Renal pelvis (tissue), 4 donors: ENCODE data around the gene FRK. TPM values are rescaled to one million over a fixed set of nuclear protein-coding genes. Genes with fewer than 3 reads are reported as not detected.
"Not testable (repeated sequence)": the region's sequence is repeated elsewhere in the genome, so short reads cannot be mapped to it uniquely, and the experiment has no call there.

Experiments
- DNase-seq: peaks from one replicate; pipeline ENCODE4 v3.0.0-alpha.2; 2013
- polyA plus RNA-seq, 3 donors: library from polyadenylated mRNA; unstranded; fragments of 120-200 nt; gene quantifications; one replicate each; pipeline ENCODE4 v1.2.1, GENCODE V29; 2013; ENCODE audit not compliant: insufficient read length in 3 of 3

FRK gene
- polyA plus RNA-seq, 3 donors = 3.5 to 5.9 (median 4.7) TPM

DNA sequence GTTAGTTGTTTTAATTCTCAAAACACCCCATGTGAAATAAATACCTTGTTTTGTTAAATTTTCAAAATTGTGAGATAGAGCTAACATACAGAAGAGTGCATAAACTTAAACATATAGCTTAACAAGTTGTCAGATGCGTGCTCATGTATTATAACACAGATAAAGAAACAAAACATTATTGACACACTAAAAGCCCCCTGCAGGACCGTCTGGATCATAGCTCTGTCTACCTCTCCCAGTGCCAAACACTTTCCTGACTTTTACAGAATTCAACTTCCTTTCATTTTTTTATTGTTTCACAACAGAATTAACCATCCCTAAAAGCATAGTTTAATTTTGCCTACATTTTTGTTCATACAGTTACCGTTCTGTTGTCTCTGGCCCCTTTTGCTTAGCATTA lies 17.8 kb upstream of the FRK start:
- no peak for DNase-seq

DNA sequence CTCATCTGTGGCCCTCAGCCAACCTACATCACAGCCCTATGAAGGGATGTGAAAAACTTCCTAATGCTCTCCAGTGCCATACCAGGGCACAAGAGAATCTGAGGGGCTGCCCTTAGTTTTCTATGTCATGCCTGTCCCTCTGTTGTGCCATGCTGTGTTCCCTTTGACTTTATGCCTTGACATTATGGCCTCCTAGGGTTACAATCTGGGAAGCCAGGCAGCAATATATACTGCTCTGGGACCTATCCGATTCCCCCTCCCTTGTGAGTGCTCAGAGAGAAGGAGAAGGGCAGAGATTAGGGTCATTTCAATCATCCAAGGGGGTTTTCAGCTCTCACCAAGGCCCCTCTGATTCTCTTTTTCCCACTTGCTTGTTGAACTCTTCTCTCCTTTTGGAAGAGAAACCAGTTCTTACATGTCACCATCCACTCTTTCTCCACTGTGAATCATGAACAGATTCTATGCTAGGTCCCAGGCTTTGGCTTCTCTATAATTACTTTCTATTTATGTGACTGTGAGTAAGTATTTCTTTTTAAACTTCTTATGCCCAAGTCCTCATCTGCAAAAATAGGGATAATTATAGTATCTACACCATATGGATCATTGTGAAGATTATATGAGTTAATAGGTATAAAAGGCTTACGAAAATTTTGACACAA lies 14.2 kb upstream of the FRK start:
- DNase-seq = no peak

DNA sequence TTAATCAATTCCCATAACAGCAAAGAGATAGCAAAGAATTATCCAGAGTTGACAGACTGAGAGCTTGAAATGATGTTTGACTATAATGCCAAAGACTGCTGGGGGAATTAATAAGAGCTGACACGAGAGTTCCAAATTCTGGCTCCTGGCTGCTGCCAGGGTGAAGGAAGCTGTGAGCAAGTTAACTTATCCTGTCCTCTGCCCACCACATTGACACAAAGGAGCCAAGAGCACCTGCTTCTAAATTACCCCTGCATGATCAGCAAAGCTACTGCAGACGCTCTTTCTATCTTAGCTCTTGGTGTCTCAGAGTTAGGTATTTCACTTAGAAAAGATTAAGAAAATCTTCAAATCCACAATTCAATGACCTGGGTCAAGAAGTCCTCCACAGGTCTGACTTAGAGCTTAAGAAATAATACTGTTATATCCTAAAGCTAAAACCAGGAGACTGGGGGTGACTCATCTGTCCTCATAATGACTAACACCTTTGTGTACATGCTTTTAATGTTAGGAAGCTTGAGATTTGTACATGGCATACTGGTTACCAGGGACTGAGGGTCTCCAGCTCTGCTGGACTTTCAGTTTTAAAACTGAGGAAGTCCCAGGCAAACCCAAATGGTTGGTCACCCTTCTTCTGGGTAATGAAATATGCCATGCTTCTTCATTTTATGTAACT lies 13.2 kb upstream of the FRK start:
- DNase-seq = no peak

DNA sequence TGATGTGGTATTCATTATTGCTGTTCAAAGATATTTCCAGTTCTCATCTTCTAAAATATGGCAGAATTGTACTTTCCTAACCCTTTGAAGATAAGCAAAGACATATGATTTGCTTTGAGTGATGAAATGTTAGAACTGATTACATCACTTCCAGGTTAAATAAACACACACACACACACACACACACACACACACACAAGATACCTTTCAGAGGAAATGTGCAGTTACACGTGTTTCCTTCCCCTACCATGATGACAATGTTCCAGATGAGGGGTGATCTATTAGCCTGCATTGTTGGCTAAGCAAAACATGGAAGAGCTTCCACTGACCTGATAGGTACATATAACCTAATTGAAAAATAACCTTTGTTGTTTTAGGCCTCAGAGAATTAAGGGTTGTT lies 11.7 kb upstream of the FRK start:
- DNase-seq = no peak

DNA sequence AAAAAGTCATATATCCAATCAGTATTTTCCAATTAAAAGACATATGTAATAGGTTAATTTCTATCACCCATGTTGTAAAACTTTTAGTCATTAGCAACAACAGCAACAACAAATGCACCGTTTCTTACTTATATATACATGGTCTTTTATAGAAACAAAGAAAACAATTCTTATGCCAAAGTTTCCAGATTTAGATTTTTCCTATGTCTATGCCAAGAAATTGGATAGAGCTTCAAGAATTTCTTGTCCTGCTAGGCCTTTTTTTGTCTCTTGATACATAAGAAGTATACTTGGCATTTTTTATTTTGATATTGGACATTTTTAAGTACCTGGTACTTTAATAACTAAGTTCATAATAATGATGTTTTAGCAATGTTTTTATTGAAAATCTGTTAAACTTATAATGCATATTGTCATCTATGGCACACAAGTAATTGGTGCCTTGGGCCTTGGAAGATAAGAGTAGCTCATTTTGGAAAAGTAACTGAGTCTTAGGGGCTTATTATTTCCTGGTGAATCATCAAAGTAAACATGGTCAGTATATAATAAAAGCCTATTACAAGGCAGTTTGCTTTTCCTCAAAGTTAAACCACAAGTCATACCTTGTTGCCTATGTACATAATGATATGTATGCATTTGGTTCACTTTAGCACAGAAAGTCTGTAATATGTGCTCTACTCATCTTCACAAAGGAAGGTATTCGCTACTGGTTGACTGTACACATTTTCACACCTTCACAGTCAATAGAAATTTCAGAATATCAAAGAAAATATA lies 10.1 kb upstream of the FRK start:
- DNase-seq = no peak

DNA sequence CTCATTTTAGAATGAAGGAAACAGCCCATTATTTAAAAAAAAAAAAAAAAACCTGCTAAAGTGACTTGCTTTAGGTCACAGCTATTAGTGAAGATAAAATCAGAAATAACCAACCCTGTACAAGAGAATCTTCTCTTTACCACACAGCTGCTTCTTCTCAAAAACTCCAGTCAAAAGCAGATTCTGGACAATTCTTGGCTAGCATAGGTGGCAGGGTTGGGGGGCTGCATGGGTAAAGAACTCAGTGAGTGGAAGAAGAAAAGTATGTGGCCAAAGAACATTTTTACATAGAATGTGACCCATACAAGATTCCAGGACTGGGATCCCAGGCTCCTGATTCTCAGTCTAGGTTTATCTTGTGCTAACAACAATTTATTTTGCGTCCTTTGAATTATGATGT lies 9.4 kb upstream of the FRK start:
- DNase-seq = no peak

DNA sequence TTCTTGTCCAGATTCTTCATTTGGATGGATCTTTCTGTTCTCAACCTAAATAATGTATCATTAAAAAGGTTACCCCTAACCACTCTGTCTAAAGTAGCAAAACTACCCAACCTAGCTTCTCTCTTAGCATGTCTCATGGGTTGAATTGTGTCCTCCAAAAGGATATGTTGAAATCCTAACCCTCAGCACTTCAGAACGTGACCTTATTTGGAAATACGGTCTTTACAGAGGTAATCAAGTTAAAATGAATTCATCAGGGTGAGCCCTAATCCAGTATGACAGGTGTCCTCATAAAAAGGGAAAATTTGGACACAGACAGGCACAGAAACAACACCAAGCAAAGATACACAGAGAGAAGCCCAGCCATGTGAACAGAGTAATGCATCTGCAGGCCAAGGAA lies 6.1 kb upstream of the FRK start:
- no peak for DNase-seq

DNA sequence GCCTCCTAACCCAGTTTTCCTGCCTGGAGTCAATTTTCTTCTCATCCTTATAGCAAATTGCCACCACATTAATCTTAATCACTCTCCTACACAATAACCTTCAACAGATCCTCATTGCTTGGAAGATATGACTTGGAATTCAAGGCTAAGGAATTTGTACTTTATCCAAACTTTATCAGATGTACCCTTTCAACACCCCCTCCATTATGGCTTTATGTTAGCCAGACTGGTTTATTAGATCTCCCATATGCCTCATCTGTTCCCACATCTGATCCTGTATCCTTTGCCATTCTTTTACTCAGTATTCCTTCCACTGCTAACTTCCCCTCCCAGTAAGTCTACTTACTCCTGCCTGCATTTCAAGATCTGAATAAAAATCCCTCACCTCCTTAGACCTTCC lies 4.0 kb upstream of the FRK start:
- no peak for DNase-seq

DNA sequence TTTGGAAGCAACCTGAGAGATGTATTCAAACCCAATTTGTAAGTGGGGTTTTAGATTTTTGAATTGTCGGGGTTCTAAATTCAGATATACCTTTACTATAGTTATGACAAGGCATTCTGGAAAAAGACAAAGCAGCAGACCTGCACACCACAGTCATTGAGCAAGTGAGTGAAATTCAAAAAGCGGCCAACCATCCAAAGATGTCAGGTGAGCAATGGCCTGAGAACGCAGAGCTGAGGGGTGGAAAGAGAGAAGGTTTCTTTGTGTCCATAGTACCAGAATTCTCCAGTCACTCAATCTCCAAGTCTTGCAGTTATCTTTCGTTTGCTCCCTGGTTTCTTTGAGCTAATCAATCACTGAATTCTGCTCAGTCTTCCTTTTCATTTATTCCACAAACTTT lies 1.8 kb upstream of the FRK start:
- no peak for DNase-seq

DNA sequence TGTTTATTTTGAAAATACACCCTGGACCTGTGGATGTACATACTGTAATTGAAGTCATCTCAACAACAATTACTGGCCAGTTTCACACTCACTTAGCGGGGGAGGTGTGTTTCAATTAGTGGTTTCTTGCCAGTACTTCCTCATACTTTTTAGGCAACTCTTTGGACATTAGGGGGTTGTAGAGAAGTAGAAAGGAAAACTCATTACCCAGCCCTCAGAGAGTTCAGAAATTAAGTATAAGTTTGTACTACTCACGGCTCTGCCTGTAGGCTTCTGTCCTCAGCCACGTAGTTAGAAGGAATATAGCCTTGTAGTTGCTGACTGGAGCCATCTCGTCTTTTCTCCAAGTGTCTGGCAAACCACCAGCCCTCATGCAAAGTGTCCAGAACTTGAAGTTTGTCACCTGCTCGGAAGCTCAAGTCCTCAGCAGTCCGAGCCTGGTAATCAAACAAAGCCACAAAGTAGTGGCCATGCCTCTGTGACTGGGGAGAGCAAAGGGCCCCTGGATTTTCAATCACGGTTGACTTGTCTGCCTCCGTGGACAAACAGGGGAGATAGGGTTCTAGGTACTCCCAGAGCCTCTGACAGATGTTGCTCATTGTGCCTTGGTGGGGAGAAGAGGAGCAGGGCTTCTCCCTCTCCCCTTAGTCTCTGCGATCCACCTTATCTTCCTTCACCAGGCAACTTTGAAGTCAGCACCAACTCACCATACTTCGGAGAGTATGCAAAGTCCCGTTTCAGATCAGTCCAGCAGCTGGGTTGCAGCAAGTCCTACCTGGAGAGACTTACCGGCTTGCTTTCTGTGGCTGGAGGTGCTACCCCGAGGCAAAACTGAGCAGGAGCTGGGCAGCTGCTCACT lies 749 bp downstream of the FRK start:
- DNase-seq = peak; percentile 36

DNA sequence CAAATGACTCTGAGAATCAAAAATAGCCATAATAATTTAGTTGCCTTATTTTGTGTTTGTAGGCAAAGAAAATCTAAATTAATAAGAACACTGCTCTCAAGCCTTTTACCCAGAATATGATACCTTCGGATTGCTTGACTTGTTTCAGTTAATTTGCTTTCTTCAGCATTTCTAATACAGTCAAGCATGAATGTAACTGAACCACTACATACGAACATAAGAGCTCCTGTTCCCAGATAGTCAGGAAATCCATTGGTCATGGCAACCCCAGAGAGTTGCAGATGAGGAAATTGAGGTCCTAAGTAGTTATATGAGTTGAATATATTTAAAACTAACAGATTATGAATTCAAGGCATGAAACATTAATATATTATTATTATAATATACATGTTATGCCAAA lies 2.9 kb downstream of the FRK start:
- no peak for DNase-seq

DNA sequence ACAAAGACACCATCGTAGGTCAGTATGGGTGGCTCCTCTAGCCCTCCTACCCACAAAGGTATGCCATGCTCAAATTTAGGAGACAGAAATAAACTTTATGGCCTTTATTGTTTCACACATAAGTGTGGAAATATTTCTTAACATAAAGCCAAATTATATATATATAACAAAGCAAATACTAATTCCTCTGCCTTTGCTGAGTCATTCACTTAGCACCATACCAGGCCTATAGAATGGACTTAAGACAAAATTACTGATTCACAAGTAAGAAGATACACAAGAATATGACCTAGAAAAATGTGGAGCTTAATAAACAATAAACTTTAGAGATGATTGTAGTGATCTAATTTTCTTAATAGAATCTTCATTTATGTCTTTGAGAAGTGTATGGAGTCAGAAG lies 5.2 kb downstream of the FRK start:
- DNase-seq = no peak

DNA sequence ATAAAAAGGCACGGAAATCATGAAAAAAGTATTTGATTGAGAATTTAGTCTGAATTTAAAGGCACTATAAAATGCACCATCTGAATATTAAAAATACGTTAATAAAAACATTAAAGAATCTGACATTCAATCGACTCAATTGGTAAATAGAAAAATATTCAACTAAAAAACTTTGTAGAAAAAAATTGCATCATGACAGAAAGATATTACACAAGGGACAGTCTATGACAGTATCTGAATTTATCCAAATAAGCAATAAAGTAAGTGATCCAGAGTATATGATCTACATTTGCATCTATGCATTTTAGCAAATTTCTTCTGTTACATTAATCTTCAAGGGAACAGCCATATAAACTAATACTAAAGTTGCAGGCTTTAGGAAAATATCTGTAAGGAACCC lies 9.4 kb downstream of the FRK start:
- DNase-seq = no peak

DNA sequence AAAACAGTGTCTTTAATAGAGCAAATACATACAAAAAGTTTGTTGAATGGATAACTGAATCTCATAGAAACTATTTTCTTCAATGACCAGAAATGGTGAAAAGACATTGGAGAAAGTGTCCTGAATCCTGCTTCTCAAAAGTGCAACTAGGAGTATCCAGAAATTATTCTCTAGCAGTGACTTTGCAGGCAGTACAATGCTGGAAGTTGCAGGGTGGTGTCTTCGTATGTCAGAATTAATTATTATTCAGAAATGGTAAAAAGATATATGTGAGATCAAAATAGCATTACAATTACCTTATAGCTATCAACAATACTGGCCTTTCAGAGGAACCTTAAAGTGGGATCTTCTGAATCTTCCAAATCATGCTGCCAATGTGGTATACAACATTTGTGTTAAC lies 10.0 kb downstream of the FRK start:
- DNase-seq = no peak

DNA sequence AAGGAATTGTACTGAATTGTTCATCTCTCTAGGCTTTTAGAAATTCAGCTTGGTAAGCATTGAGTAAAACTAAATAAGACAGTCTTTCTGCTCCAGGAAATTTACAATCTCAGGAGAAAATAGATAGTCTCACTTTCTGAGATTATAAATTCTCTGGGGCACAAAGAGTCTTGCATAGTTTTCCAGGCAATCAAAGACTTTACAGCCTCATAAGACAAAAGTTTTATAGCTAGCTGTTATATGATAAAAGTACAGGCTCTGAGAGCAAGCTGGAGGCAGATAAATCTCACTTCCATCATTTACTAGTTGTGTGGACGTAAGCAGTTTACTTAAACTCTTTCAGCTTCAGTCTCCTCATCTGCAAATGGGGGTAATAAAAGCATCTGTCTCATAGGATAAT lies 11.4 kb downstream of the FRK start:
- DNase-seq = no peak

DNA sequence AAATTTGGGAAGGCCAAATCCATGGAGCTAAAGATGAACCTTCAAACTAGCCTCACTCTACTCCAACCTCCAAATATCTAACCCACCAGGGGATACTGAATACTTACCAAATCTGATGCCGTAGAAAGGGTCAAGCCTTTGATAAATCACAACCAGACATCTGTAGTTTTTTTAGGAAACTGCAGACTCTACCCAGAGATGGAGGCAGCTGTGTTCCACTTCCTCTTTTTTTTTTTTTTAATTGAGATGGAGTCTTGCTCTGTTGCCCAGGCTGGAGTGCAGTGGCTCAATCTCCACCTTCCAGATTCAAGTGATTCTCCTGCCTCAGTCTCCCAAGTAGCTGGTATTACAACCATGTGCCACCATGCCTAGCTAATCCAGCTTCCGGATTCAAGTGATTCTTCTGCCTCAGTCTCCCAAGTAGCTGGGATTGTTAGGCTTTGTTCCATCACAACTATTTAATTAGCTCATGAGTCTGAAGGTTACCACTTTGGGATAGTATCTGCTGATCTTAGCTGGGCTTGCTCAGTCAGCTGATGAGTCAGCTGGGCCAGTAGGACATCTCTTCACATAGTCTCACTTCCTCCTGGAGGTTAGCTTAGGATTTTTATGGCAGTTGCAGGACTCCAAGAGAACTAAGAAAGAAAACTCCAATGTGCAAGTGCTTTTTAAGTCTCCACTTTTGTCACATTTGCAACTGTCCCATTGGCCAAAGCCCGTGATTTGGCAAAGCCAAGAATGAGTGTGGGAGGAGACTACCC lies 13.3 kb downstream of the FRK start:
- DNase-seq = no peak

DNA sequence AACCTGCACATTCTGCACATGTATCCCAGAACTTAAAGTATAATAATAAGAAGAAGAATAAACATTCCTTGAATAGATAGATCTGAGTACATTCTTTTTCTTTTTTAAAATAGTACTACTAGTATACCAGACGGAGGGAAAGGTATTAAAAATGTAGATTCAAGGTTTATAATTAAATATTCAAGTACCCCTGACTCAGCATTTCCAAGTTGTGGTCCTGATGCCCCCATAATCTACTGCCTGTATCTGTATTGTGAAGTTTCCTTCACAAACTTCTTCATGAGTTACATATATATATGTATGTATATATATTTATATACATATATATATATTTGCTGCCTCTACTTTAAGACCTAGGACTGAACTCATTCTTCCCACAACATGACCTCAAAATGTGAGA lies 14.0 kb downstream of the FRK start:
- no peak for DNase-seq

DNA sequence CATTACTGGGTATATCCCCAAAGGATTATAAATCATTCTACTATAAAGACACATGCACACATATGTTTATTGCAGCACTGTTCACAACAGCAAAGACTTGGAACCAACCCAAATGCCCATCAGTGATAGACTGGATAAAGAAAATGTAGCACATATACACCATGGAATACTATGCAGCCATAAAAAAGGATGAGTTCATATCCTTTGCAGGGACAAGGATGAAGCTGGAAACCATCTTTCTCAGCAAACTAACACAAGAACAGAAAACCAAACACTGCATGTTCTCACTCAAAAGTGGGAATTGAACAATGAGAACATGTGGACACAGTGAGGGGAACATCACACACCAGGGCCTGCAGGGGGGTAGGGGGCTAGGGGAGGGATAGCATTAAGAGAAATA lies 14.4 kb downstream of the FRK start:
- not testable (repeated sequence) for DNase-seq

DNA sequence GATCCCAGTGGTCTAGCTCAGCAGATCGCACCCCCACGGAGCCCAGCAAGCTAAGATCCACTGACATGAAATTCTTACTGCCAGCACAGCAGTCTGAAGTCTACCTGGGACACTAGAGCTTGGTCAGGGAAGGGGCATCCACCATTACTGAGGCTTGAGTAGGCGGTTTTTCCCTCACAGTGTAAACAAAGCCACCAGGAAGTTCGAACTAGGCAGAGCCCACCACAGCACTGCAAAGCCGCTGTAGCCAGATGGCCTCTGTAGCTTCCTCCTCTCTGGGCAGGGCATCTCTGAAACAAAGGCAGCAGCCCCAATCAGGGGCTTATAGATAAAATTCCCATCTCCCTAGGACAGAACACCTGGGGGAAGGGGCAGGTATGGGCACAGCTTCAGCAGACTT lies 18.8 kb downstream of the FRK start:
- DNase-seq = no peak

DNA sequence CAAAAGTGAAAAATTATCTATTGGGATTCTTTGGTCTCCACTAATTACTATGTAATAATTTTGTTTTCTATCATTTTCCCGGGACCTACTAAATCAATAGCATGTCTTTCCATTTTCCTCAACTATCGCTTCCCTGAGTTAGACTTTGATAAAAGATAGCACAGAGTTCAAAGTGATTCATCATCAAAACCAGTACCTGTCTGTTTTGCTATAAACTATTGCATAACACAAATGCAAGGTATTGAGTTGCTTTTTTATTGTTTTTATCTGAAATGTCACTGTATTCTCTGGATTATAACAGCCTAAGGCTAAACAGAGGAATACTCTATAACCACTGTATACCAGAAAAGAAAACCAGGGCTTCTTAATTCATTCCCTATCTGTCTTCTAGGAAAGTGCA lies 19.7 kb downstream of the FRK start:
- DNase-seq = no peak

DNA sequence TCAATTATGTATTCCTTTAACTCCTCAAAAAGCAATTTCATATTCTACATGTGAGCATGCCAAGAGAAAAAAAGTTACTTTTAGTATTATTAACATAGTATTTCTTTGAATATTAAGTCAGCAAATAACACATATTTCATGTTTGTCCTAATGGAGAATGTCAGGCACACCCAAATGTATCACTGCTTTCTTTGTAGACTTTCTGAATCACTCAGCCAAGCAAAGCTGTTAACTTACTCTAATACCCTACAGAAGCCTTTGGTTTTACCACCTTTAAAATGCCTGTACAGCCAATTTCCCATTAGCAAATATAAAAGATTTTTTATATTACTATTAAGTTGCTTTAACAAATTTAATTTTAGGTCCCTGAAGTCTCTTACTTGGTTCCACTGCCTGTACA lies 23.8 kb downstream of the FRK start:
- DNase-seq = no peak
